ENCODE data around the gene SLC4A8. TPM values are rescaled to one million over a fixed set of nuclear protein-coding genes. Genes with fewer than 3 reads are reported as not detected.

The SLC4A8 gene
- total RNA-seq, 1 experiment from 2014 or later: 1.4 TPM

- Histone ChIP-seq H3K9ac (ENCODE audit: low read length) (no peak overlapping the region), H3K4me2 (ENCODE audit: low read length) (no peak overlapping the region), H3K9me2 (ENCODE audit: insufficient read depth) (no peaks in the 10 kb centered on the region), H3K36me3 (ENCODE audit: control insufficient read depth in 1 of 2, insufficient read depth in 2 of 2, low read length in 2 of 2) (no peaks in the 10 kb centered on the region), H3K27me3 (ENCODE audit: insufficient read depth, low read length) (no peaks in the 10 kb centered on the region; the same call in 1 of the 2 replicates), H3K4me1 (ENCODE audit: control insufficient read depth in 1 of 2, insufficient read depth in 2 of 2, low read length in 2 of 2) (no peaks in the 10 kb centered on the region), H3K79me2 (ENCODE audit: insufficient read depth, low read length) (no peaks in the 10 kb centered on the region), H3K4me3 (replicated peaks in 1 of 2; ENCODE audit: low read depth in 1 of 2, low read length in 2 of 2) (no peak overlapping the region), H4K20me1 (ENCODE audit: insufficient read depth) (no peaks in the 10 kb centered on the region), H2AFZ (ENCODE audit: low read depth, low read length, poor library complexity, severe bottlenecking) (no peak overlapping the region), H3K27ac (ENCODE audit: low read depth, low read length) (no peak overlapping the region), H3K9me3 (ENCODE audit: control insufficient read depth in 1 of 2, insufficient read depth in 1 of 2, low read depth in 1 of 2, low read length in 2 of 2) (no peaks in the 10 kb centered on the region)
- no peak for TF ChIP-seq YY1 (IDR thresholded peaks at IDR 0.05; ENCODE audit: extremely low read depth, insufficient replicate concordance, low read depth, low read length)
- TF ChIP-seq EZH2 (IDR thresholded peaks at IDR 0.05): no peak
- no peak for TF ChIP-seq ELF1 (IDR thresholded peaks at IDR 0.05; ENCODE audit: borderline replicate concordance, low read depth)
- no peak for TF ChIP-seq POLR2A (IDR thresholded peaks at IDR 0.05; ENCODE audit: borderline replicate concordance, extremely low read depth, insufficient read depth, insufficient read length)
- no peak for TF ChIP-seq POLR2AphosphoS5 (IDR thresholded peaks at IDR 0.05; ENCODE audit: low read depth, low read length)
- TF ChIP-seq, protein P1, sequence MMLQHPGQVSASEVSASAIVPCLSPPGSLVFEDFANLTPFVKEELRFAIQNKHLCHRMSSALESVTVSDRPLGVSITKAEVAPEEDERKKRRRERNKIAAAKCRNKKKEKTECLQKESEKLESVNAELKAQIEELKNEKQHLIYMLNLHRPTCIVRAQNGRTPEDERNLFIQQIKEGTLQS (IDR thresholded peaks at IDR 0.05): no peak
- no peak for TF ChIP-seq FOSL1 (IDR thresholded peaks at IDR 0.05; ENCODE audit: low read depth)
- no peak for TF ChIP-seq CBX3 (IDR thresholded peaks at IDR 0.05; ENCODE audit: low read depth)
- TF ChIP-seq, protein P2, sequence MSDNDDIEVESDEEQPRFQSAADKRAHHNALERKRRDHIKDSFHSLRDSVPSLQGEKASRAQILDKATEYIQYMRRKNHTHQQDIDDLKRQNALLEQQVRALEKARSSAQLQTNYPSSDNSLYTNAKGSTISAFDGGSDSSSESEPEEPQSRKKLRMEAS (IDR thresholded peaks at IDR 0.05): no peak
- TF ChIP-seq EZH2phosphoT487 (IDR thresholded peaks at IDR 0.05; ENCODE audit: borderline replicate concordance): no peak
- no peak for DNase-seq (ENCODE audit: low read depth, low spot score)
- ATAC-seq: no peak
- intact Hi-C loops (cut with micrococcal nuclease): no loop called here
- ChIA-PET CTCF (no interaction called here), POLR2A (no interaction called here), RAD21 (ENCODE audit: low non-redundant PET in 1 of 2, low total read pairs in 2 of 2, uncharacterized antibody in 2 of 2, unreplicated experiment in 2 of 2) (no interaction called here)
- no TSS peak for BruUV-seq (replicated peaks)
These were observed 20.0 kb upstream of the SLC4A8 start for GRCh38 chr12:51404627-51405026.

- Histone ChIP-seq H3K4me1 (ENCODE audit: control insufficient read depth in 1 of 2, insufficient read depth in 2 of 2, low read length in 2 of 2) (no peaks in the 10 kb centered on the region), H3K9ac (ENCODE audit: low read length) (no peak overlapping the region), H3K27me3 (ENCODE audit: insufficient read depth, low read length) (no peaks in the 10 kb centered on the region; the same call in 1 of the 2 replicates), H3K9me2 (ENCODE audit: insufficient read depth) (no peaks in the 10 kb centered on the region), H3K36me3 (ENCODE audit: control insufficient read depth in 1 of 2, insufficient read depth in 2 of 2, low read length in 2 of 2) (no peaks in the 10 kb centered on the region), H4K20me1 (ENCODE audit: insufficient read depth) (no peaks in the 10 kb centered on the region), H3K4me3 (replicated peaks in 1 of 2; ENCODE audit: low read depth in 1 of 2, low read length in 2 of 2) (no peak overlapping the region), H2AFZ (ENCODE audit: low read depth, low read length, poor library complexity, severe bottlenecking) (no peak overlapping the region), H3K27ac (ENCODE audit: low read depth, low read length) (no peak overlapping the region), H3K4me2 (ENCODE audit: low read length) (no peak overlapping the region), H3K9me3 (ENCODE audit: control insufficient read depth in 1 of 2, insufficient read depth in 1 of 2, low read depth in 1 of 2, low read length in 2 of 2) (no peaks in the 10 kb centered on the region), H3K79me2 (ENCODE audit: insufficient read depth, low read length) (no peaks in the 10 kb centered on the region)
- ATAC-seq (no peak), DNase-seq (ENCODE audit: low read depth, low spot score) (no peak)
- intact Hi-C loops (cut with micrococcal nuclease): no loop called here
- ChIA-PET RAD21 (ENCODE audit: low non-redundant PET in 1 of 2, low total read pairs in 2 of 2, uncharacterized antibody in 2 of 2, unreplicated experiment in 2 of 2) (no interaction called here), POLR2A (no interaction called here), CTCF (no interaction called here)
- no TSS peak for BruUV-seq (replicated peaks)
- TF ChIP-seq ELF1 (IDR thresholded peaks at IDR 0.05; ENCODE audit: borderline replicate concordance, low read depth) (no peak), EZH2phosphoT487 (IDR thresholded peaks at IDR 0.05; ENCODE audit: borderline replicate concordance) (no peak), POLR2AphosphoS5 (IDR thresholded peaks at IDR 0.05; ENCODE audit: low read depth, low read length) (no peak), SRF (IDR thresholded peaks at IDR 0.05; ENCODE audit: low read depth) (no peak), TCF7L2 (IDR thresholded peaks at IDR 0.05; ENCODE audit: borderline replicate concordance, extremely low read depth, insufficient read depth, insufficient read length) (no peak), EZH2 (IDR thresholded peaks at IDR 0.05) (no peak), YY1 (IDR thresholded peaks at IDR 0.05; ENCODE audit: extremely low read depth, insufficient replicate concordance, low read depth, low read length) (no peak), SP1 (IDR thresholded peaks at IDR 0.05; ENCODE audit: low read depth) (no peak)
- TF ChIP-seq, protein P3, sequence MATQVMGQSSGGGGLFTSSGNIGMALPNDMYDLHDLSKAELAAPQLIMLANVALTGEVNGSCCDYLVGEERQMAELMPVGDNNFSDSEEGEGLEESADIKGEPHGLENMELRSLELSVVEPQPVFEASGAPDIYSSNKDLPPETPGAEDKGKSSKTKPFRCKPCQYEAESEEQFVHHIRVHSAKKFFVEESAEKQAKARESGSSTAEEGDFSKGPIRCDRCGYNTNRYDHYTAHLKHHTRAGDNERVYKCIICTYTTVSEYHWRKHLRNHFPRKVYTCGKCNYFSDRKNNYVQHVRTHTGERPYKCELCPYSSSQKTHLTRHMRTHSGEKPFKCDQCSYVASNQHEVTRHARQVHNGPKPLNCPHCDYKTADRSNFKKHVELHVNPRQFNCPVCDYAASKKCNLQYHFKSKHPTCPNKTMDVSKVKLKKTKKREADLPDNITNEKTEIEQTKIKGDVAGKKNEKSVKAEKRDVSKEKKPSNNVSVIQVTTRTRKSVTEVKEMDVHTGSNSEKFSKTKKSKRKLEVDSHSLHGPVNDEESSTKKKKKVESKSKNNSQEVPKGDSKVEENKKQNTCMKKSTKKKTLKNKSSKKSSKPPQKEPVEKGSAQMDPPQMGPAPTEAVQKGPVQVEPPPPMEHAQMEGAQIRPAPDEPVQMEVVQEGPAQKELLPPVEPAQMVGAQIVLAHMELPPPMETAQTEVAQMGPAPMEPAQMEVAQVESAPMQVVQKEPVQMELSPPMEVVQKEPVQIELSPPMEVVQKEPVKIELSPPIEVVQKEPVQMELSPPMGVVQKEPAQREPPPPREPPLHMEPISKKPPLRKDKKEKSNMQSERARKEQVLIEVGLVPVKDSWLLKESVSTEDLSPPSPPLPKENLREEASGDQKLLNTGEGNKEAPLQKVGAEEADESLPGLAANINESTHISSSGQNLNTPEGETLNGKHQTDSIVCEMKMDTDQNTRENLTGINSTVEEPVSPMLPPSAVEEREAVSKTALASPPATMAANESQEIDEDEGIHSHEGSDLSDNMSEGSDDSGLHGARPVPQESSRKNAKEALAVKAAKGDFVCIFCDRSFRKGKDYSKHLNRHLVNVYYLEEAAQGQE (IDR thresholded peaks at IDR 0.05; ENCODE audit: low read depth): no peak
- TF ChIP-seq, protein P4, sequence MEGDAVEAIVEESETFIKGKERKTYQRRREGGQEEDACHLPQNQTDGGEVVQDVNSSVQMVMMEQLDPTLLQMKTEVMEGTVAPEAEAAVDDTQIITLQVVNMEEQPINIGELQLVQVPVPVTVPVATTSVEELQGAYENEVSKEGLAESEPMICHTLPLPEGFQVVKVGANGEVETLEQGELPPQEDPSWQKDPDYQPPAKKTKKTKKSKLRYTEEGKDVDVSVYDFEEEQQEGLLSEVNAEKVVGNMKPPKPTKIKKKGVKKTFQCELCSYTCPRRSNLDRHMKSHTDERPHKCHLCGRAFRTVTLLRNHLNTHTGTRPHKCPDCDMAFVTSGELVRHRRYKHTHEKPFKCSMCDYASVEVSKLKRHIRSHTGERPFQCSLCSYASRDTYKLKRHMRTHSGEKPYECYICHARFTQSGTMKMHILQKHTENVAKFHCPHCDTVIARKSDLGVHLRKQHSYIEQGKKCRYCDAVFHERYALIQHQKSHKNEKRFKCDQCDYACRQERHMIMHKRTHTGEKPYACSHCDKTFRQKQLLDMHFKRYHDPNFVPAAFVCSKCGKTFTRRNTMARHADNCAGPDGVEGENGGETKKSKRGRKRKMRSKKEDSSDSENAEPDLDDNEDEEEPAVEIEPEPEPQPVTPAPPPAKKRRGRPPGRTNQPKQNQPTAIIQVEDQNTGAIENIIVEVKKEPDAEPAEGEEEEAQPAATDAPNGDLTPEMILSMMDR (IDR thresholded peaks at IDR 0.05 in 2 of 3, conservative IDR thresholded peaks at IDR 0.05 in 1 of 3; ENCODE audit: borderline replicate concordance in 1 of 3, insufficient read depth in 1 of 3, low read depth in 2 of 3, low read length in 2 of 3): no peak
These were observed 18.8 kb upstream of the SLC4A8 start for GRCh38 chr12:51405801-51406207.

Data from HCT116 (cell line).